Keratinocyte (primary cell): ENCODE data around the gene SERPIND1. TPM values are rescaled to one million over a fixed set of nuclear protein-coding genes. Genes with fewer than 3 reads are reported as not detected.
"Not testable (repeated sequence)": the region's sequence is repeated elsewhere in the genome, so short reads cannot be mapped to it uniquely, and the experiment has no call there.

Source experiments
- DNase-seq: peaks from one replicate; pipeline ENCODE4 v3.0.0-alpha.2; 2011; ENCODE audit warnings: low read depth, missing footprints, low spot score
- FAIRE-seq: peaks from 2 replicates; lab custom pipeline; 2011; peaks lifted over from hg19 to GRCh38; lab: Jason Lieb, UNC
- H2AFZ ChIP-seq: 2 replicates; pipeline ENCODE4 v1.6.0; 2012; ENCODE audit warnings: low read length, control low read depth, inconsistent platforms; ENCODE audit not compliant: control insufficient read depth
- H3K27ac ChIP-seq: 2 replicates; pipeline ENCODE4 v1.5.1; 2011; ENCODE audit warnings: low read length; ENCODE audit not compliant: control insufficient read depth, insufficient read depth
- H3K27me3 ChIP-seq: 3 replicates; pipeline ENCODE4 v1.6.0; 2011; ENCODE audit warnings: low read length; ENCODE audit not compliant: control insufficient read depth, insufficient read depth; ENCODE audit errors: extremely low read depth
- H3K36me3 ChIP-seq, 2 experiments: 2 replicates in 1 of 2; 3 replicates in 1 of 2; pipeline ENCODE4 v1.5.1; 2011; ENCODE audit warnings: low read length in 2 of 2, mild to moderate bottlenecking in 1 of 2; ENCODE audit not compliant: control insufficient read depth in 2 of 2, insufficient read depth in 2 of 2; ENCODE audit errors: extremely low read depth in 1 of 2
- H3K4me1 ChIP-seq: 3 replicates; pipeline ENCODE4 v1.5.1; 2011; ENCODE audit warnings: low read length; ENCODE audit not compliant: control insufficient read depth, insufficient read depth; ENCODE audit errors: extremely low read depth
- H3K4me2 ChIP-seq: 3 replicates; pipeline ENCODE4 v1.6.0; 2011; ENCODE audit warnings: low read depth, low read length; ENCODE audit not compliant: control insufficient read depth, insufficient read depth; ENCODE audit errors: extremely low read depth
- H3K4me3 ChIP-seq, 3 experiments: fragments of 200-600 bp in 1 of 3; sonication (generic) in 1 of 3; 2 replicates in 2 of 3; 3 replicates in 1 of 3; pipeline ENCODE4 v1.5.1; 2011 to 2016; ENCODE audit warnings: low read length in 3 of 3, mild to moderate bottlenecking in 3 of 3, control low read depth in 2 of 3, inconsistent platforms in 1 of 3, low read depth in 1 of 3, mixed read lengths in 1 of 3, mixed run types in 1 of 3, moderate library complexity in 1 of 3; ENCODE audit not compliant: control insufficient read depth in 2 of 3, insufficient read depth in 2 of 3; ENCODE audit errors: extremely low read depth in 1 of 3
- H3K79me2 ChIP-seq: 2 replicates; pipeline ENCODE4 v1.6.0; 2012; ENCODE audit warnings: low read length; ENCODE audit not compliant: control insufficient read depth, insufficient read depth
- H3K9ac ChIP-seq: 3 replicates; pipeline ENCODE4 v1.6.0; 2011; ENCODE audit warnings: low read length; ENCODE audit not compliant: control insufficient read depth, insufficient read depth; ENCODE audit errors: extremely low read depth
- H3K9me1 ChIP-seq: 3 replicates; pipeline ENCODE4 v1.6.0; 2011; ENCODE audit warnings: low read length; ENCODE audit not compliant: control insufficient read depth, insufficient read depth; ENCODE audit errors: extremely low read depth
- H3K9me3 ChIP-seq: 2 replicates; pipeline ENCODE4 v1.5.1; 2012; ENCODE audit warnings: low read depth, low read length; ENCODE audit not compliant: control insufficient read depth
- H4K20me1 ChIP-seq: 3 replicates; pipeline ENCODE4 v1.6.0; 2011; ENCODE audit warnings: low read length; ENCODE audit not compliant: control insufficient read depth, insufficient read depth; ENCODE audit errors: extremely low read depth
- EZH2 ChIP-seq: IDR thresholded peaks from one replicate; pipeline ENCODE4 v1.6.1; 2012; ENCODE audit warnings: inconsistent platforms, mild to moderate bottlenecking, low read length, moderate library complexity
- dilution Hi-C: fragments of 300-500 bp; cut with MboI; formaldehyde crosslinking; loops from one replicate; pipeline ENCODE4 v1.7.0; 2020; ENCODE audit warnings: low sequenced_read_pairs; ENCODE audit not compliant: extremely low pct_ligation_motif_present
- polyA plus RNA-seq, 5 experiments: library from polyadenylated mRNA; depleted of rRNA in 3 of 5; stranded (reverse) in 3 of 5; stranded (forward) in 1 of 5; unstranded in 1 of 5; fragments of >200 nt; gene quantifications; 1 replicate in 1 of 5; 2 replicates in 3 of 5; 3 replicates in 1 of 5; pipeline versions ENCODE4 v1.2.1 to v1.2.3, GENCODE V29; 2011 to 2012; ENCODE audit warnings: missing spikeins in 2 of 5, low read depth in 1 of 5, low replicate concordance in 1 of 5
- TF ChIP-seq, protein P1 (sequence below), 3 experiments: IDR thresholded peaks in 1 of 3; conservative IDR thresholded peaks in 1 of 3; optimal IDR thresholded peaks in 1 of 3; 2 replicates in 2 of 3; 3 replicates in 1 of 3; pipeline versions ENCODE3 to v1.5.1; 2011; ENCODE audit warnings: low read length in 3 of 3, mild to moderate bottlenecking in 3 of 3, moderate library complexity in 2 of 3, control low read depth in 1 of 3, inconsistent platforms in 1 of 3; ENCODE audit not compliant: insufficient read depth in 2 of 3; ENCODE audit errors: extremely low read depth in 1 of 3

The SERPIND1 gene
- polyA plus RNA-seq, 1 donor (not counting 4 experiments of a cell fraction or from before 2014, with no cell fraction given) = not detected

- H2AFZ ChIP-seq = no peak overlapping the region
- H3K4me3 ChIP-seq = no peak overlapping the region
- H3K27me3 ChIP-seq = no peaks in the 10 kb centered on the region
- peaks cover 8% of the 10 kb centered on the region in 2 experiments for H3K36me3 ChIP-seq
- TF ChIP-seq EZH2 = no peak
- TF ChIP-seq, protein P1, sequence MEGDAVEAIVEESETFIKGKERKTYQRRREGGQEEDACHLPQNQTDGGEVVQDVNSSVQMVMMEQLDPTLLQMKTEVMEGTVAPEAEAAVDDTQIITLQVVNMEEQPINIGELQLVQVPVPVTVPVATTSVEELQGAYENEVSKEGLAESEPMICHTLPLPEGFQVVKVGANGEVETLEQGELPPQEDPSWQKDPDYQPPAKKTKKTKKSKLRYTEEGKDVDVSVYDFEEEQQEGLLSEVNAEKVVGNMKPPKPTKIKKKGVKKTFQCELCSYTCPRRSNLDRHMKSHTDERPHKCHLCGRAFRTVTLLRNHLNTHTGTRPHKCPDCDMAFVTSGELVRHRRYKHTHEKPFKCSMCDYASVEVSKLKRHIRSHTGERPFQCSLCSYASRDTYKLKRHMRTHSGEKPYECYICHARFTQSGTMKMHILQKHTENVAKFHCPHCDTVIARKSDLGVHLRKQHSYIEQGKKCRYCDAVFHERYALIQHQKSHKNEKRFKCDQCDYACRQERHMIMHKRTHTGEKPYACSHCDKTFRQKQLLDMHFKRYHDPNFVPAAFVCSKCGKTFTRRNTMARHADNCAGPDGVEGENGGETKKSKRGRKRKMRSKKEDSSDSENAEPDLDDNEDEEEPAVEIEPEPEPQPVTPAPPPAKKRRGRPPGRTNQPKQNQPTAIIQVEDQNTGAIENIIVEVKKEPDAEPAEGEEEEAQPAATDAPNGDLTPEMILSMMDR (optimal IDR thresholded peaks at IDR 0.05 in 1 of 3, IDR thresholded peaks at IDR 0.05 in 1 of 3, conservative IDR thresholded peaks at IDR 0.05 in 1 of 3; ENCODE audit: extremely low read depth in 1 of 3, insufficient read depth in 2 of 3, low read length in 3 of 3) = no peak
- H3K79me2 ChIP-seq = no peaks in the 10 kb centered on the region
- no peak for FAIRE-seq
- no peak overlapping the region for H3K27ac ChIP-seq
- no peaks in the 10 kb centered on the region for H3K4me1 ChIP-seq
- H3K9me3 ChIP-seq = no peaks in the 10 kb centered on the region
- H3K4me2 ChIP-seq = no peak overlapping the region
- no peak overlapping the region for H3K9ac ChIP-seq
- no peaks in the 10 kb centered on the region for H3K9me1 ChIP-seq
- no peak for DNase-seq
- dilution Hi-C loops = no loop called here
- no peaks in the 10 kb centered on the region for H4K20me1 ChIP-seq
Observed at GRCh38 chr22:20822240-20822639, 48.3 kb downstream of the SERPIND1 start.

DNA sequence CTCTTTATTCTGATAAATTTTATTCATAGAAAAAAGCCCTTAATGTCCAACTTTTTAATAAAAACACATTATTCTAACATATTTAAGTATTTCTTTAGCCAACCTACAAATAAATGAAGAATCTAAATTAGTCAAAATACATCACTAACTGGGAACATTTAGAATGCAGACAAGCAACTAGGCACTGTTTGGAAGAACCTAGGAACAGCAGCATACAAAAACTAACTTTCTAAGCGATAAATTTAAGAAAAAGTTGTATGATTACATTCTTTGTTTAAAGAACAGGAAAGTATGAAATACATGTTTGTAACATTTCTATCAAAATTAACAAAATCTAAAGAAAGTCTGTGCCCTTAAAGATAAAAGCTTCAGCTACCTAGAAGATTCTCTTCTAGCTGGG, 49.4 kb downstream of the SERPIND1 start:
- no peaks in the 10 kb centered on the region for H3K27me3 ChIP-seq
- H3K9me1 ChIP-seq = no peaks in the 10 kb centered on the region
- no peak overlapping the region for H3K27ac ChIP-seq
- no peaks in the 10 kb centered on the region for H3K4me1 ChIP-seq
- TF ChIP-seq, protein P1 (optimal IDR thresholded peaks at IDR 0.05 in 1 of 3, IDR thresholded peaks at IDR 0.05 in 1 of 3, conservative IDR thresholded peaks at IDR 0.05 in 1 of 3; ENCODE audit: extremely low read depth in 1 of 3, insufficient read depth in 2 of 3, low read length in 3 of 3) = no peak
- no peak for TF ChIP-seq EZH2
- no peak overlapping the region for H3K9ac ChIP-seq
- H3K79me2 ChIP-seq = no peaks in the 10 kb centered on the region
- DNase-seq (no peak), FAIRE-seq (no peak)
- no peak overlapping the region for H3K4me3 ChIP-seq
- H3K36me3 ChIP-seq = peaks cover 7% of the 10 kb centered on the region in 2 experiments
- no peak overlapping the region for H2AFZ ChIP-seq
- no peaks in the 10 kb centered on the region for H3K9me3 ChIP-seq
- no peaks in the 10 kb centered on the region for H4K20me1 ChIP-seq
- dilution Hi-C loops = no loop called here
- H3K4me2 ChIP-seq = no peak overlapping the region

GRCh38 chr22:20825216-20825615, 51.3 kb downstream of the SERPIND1 start:
- H2AFZ ChIP-seq, FAIRE-seq, H3K27ac ChIP-seq, H3K79me2 ChIP-seq, DNase-seq, H4K20me1 ChIP-seq, H3K4me1 ChIP-seq, H3K9me3 ChIP-seq, H3K9me1 ChIP-seq, H3K4me2 ChIP-seq, dilution Hi-C loops, H3K4me3 ChIP-seq, H3K36me3 ChIP-seq, H3K9ac ChIP-seq, H3K27me3 ChIP-seq: not testable (repeated sequence)
